IMR-90 (cell line): Measurements from ENCODE around the gene CDKL5. TPM values are rescaled to one million over a fixed set of nuclear protein-coding genes. Genes with fewer than 3 reads are reported as not detected.

ENCODE experiments used
- ATAC-seq: fragments of 200-7000 bp; cut with Tn5 transposase; 2 replicates; pipeline ENCODE4 v1.9.1; 2020; ENCODE audit warnings: low read depth, mild to moderate bottlenecking, moderate library complexity
- BruUV-seq: library from RNA; stranded (reverse); fragments of 400-500 nt; replicated peaks from 2 replicates; lab custom pipeline; 2021; lab: Mats Ljungman, UMichigan
- CTCF ChIA-PET: fragments of 300-600 bp; formaldehyde crosslinking; extraction: SDS; loops from one replicate; lab custom pipeline; 2021; ENCODE audit warnings: antibody characterized with exemption; lab: Yijun Ruan, JAX
- POLR2A ChIA-PET: fragments of 300-600 bp; sonication (Branson Sonifier 250); formaldehyde crosslinking; loops from one replicate; lab custom pipeline; 2022; ENCODE audit warnings: antibody characterized with exemption; ENCODE audit not compliant: unreplicated experiment; lab: Charles Lee
- DNase-seq: peaks from one replicate; pipeline ENCODE4 v3.0.0; 2013
- H2AFZ ChIP-seq: replicated peaks from 2 replicates; pipeline ENCODE3; 2013; ENCODE audit warnings: low read length, mild to moderate bottlenecking; ENCODE audit not compliant: poor library complexity
- H2AK5ac ChIP-seq: 2 replicates; pipeline ENCODE4 v1.6.1; 2013; ENCODE audit warnings: low read depth, low read length, inconsistent platforms
- H2AK9ac ChIP-seq: replicated peaks from 2 replicates; pipeline ENCODE3; 2013; ENCODE audit warnings: mild to moderate bottlenecking, low read depth, low read length, moderate library complexity; ENCODE audit not compliant: poor library complexity
- H2BK120ac ChIP-seq: 2 replicates; pipeline ENCODE4 v1.6.1; 2013; ENCODE audit warnings: low read depth, low read length, inconsistent platforms
- H2BK15ac ChIP-seq: 3 replicates; pipeline ENCODE4 v1.6.1; 2013; ENCODE audit warnings: low read depth, low read length, inconsistent platforms
- H2BK20ac ChIP-seq: 2 replicates; pipeline ENCODE4 v1.6.1; 2013; ENCODE audit warnings: low read depth, mild to moderate bottlenecking, inconsistent platforms, low read length, moderate library complexity
- H2BK5ac ChIP-seq: 2 replicates; pipeline ENCODE4 v1.6.1; 2013; ENCODE audit warnings: mild to moderate bottlenecking, low read depth, low read length, inconsistent platforms; ENCODE audit not compliant: poor library complexity, severe bottlenecking
- H3K14ac ChIP-seq: replicated peaks from 2 replicates; pipeline ENCODE4 v1.6.1; 2013; ENCODE audit warnings: low read depth, low read length, inconsistent platforms
- H3K18ac ChIP-seq: 2 replicates; pipeline ENCODE4 v1.6.1; 2013; ENCODE audit warnings: low read depth, low read length, control low read depth
- H3K23ac ChIP-seq: 2 replicates; pipeline ENCODE4 v1.6.1; 2013; ENCODE audit warnings: low read depth, low read length, inconsistent platforms
- H3K27ac ChIP-seq: 2 replicates; pipeline ENCODE4 v1.5.1; 2013; ENCODE audit warnings: mild to moderate bottlenecking, control low read depth, low read length; ENCODE audit not compliant: insufficient read depth
- H3K27me3 ChIP-seq: 2 replicates; pipeline ENCODE4 v1.6.1; 2013; ENCODE audit warnings: low read length; ENCODE audit not compliant: control insufficient read depth, insufficient read depth
- H3K36me3 ChIP-seq: 2 replicates; pipeline ENCODE4 v1.6.1; 2013; ENCODE audit warnings: low read length, mixed read lengths; ENCODE audit not compliant: control insufficient read depth, insufficient read depth
- H3K4ac ChIP-seq: 2 replicates; pipeline ENCODE4 v1.6.1; 2013; ENCODE audit warnings: low read depth, low read length, inconsistent platforms
- H3K4me1 ChIP-seq: 2 replicates; pipeline ENCODE4 v1.6.1; 2013; ENCODE audit warnings: low read length, mixed read lengths; ENCODE audit not compliant: control insufficient read depth, insufficient read depth
- H3K4me2 ChIP-seq: 2 replicates; pipeline ENCODE4 v1.6.1; 2013; ENCODE audit warnings: low read depth, mild to moderate bottlenecking, control low read depth, low read length, moderate library complexity
- H3K4me3 ChIP-seq: 2 replicates; pipeline ENCODE4 v1.5.1; 2013; ENCODE audit warnings: low read depth, mild to moderate bottlenecking, control low read depth, low read length, moderate library complexity; ENCODE audit not compliant: insufficient read depth
- H3K56ac ChIP-seq: 2 replicates; pipeline ENCODE4 v1.6.1; 2013; ENCODE audit warnings: low read length, inconsistent platforms; ENCODE audit not compliant: insufficient read depth; ENCODE audit errors: extremely low read depth
- H3K79me1 ChIP-seq, 2 experiments: 2 replicates each; pipeline ENCODE4 v1.6.1; 2013; ENCODE audit warnings: low read length in 2 of 2, inconsistent platforms in 1 of 2, low read depth in 1 of 2
- H3K9ac ChIP-seq: 2 replicates; pipeline ENCODE4 v1.6.1; 2013; ENCODE audit warnings: low read depth, low read length, control low read depth
- H3K9me1 ChIP-seq: 2 replicates; pipeline ENCODE4 v1.6.1; 2013; ENCODE audit warnings: low read length, inconsistent platforms; ENCODE audit not compliant: insufficient read depth
- H3K9me3 ChIP-seq: 2 replicates; pipeline ENCODE4 v1.6.1; 2013; ENCODE audit warnings: low read length; ENCODE audit not compliant: control insufficient read depth, insufficient read depth
- H4K20me1 ChIP-seq: 2 replicates; pipeline ENCODE4 v1.6.1; 2013; ENCODE audit warnings: low read length, inconsistent platforms; ENCODE audit not compliant: insufficient read depth
- H4K5ac ChIP-seq: 2 replicates; pipeline ENCODE4 v1.6.1; 2013; ENCODE audit warnings: mild to moderate bottlenecking, low read depth, low read length, control low read depth
- H4K8ac ChIP-seq, 2 experiments: 2 replicates each; pipeline ENCODE4 v1.6.1; 2013; ENCODE audit warnings: low read depth in 2 of 2, low read length in 2 of 2, control low read depth in 1 of 2, inconsistent platforms in 1 of 2
- H4K91ac ChIP-seq: 2 replicates; pipeline ENCODE4 v1.6.1; 2013; ENCODE audit warnings: low read depth, low read length, inconsistent platforms; ENCODE audit not compliant: insufficient read depth
- CEBPB ChIP-seq: IDR thresholded peaks from 2 replicates; pipeline ENCODE4 v1.6.1; 2012; ENCODE audit warnings: low read depth, low read length, improper control_type of control experiment
- FOS ChIP-seq: fragments of 150-350 bp; IDR thresholded peaks from 2 replicates; pipeline ENCODE4 v1.6.1; 2016; ENCODE audit warnings: low read depth, low read length
- MAFK ChIP-seq: IDR thresholded peaks from 2 replicates; pipeline ENCODE4 v1.6.1; 2012; ENCODE audit warnings: low read depth, low read length, improper control_type of control experiment
- MAZ ChIP-seq: IDR thresholded peaks from 2 replicates; pipeline ENCODE4 v1.6.1; 2012; ENCODE audit warnings: low read depth, mild to moderate bottlenecking, low read length, improper control_type of control experiment, moderate library complexity, borderline replicate concordance
- POLR2A ChIP-seq: IDR thresholded peaks from 2 replicates; pipeline ENCODE4 v1.6.1; 2012; ENCODE audit warnings: mild to moderate bottlenecking, low read depth, low read length
- RAD21 ChIP-seq: IDR thresholded peaks from 2 replicates; pipeline ENCODE4 v1.6.1; 2012; ENCODE audit warnings: low read length, improper control_type of control experiment
- WGBS, 2 experiments: methylation state at CpG; one replicate each; pipeline versions ENCODE4 v1.1.5 to v1.1.7; 2013; ENCODE audit warnings: missing lambda C conversion rate in 2 of 2; ENCODE audit not compliant: insufficient read length in 1 of 2; ENCODE audit errors: extremely low coverage in 2 of 2; 5-methylcytosine and 5-hydroxymethylcytosine counted together
- dilution Hi-C: fragments of 300-500 bp; cut with HindIII; formaldehyde crosslinking; loops from one replicate; pipeline ENCODE4 v1.14.3; 2018; ENCODE audit warnings: low sequenced_read_pairs; ENCODE audit not compliant: unreplicated experiment
- in situ Hi-C: fragments of 300-500 bp; cut with MboI; formaldehyde crosslinking; loops from 3 replicates; pipeline ENCODE4 v1.14.3; 2019; ENCODE audit warnings: low sequenced_read_pairs, inconsistent platforms, mixed read lengths
- intact Hi-C: fragments of 100-400 bp; cut with micrococcal nuclease; formaldehyde crosslinking; loops from 2 replicates; pipeline ENCODE4 v1.10.0; 2022
- polyA plus RNA-seq, 3 experiments: library from polyadenylated mRNA; depleted of rRNA; stranded (reverse); fragments of >200 nt; gene quantifications; 2 replicates each; pipeline ENCODE4 v1.2.3, GENCODE V29; 2012; ENCODE audit warnings: low replicate concordance in 1 of 3
- total RNA-seq: library from RNA; depleted of rRNA; stranded (reverse); fragments of >200 nt; gene quantifications from 2 replicates; pipeline ENCODE4 v1.2.3, GENCODE V29; 2012
- TF ChIP-seq, protein P1 (sequence below): fragments of 150-350 bp; IDR thresholded peaks from 2 replicates; pipeline ENCODE4 v1.6.1; 2017; ENCODE audit warnings: mild to moderate bottlenecking, antibody characterized with exemption, low read length, low read depth

The CDKL5 gene
- total and polyA plus RNA-seq, 2 of the 4 experiments (the other 2 are of a cell fraction), result 3.5 to 9.7 TPM

DNA sequence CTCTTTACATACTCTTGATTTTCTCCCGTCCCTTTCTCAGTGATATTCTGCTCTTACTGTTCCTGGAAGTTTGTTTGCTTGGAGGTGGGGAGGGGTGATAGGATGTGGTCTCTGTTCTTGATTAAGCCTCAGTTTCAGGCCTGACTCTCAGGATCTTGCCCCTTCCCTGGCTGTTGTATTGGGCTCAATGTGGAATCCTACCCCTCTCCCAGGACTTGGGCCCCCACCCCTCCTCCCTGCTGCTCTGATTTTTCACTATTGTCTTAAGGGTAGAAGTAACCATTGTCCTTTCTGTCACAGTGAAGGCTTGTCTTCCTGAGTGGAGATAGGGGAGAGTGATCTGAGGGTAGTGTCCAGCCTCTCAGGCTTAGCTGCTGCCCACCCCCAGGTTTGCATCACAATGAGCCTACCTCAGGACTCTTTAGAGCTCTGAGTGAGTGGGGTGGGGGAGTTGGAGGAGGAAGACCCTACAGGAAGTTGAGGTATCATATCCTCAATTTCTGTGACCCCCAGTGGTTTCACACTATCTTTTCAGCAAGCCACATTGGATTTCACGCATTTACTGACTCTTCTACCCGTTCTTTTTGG is 16.5 kb downstream of the CDKL5 start:
- POLR2A ChIA-PET, result no interaction called here

More for the DNA sequence above, 16.5 kb downstream of the CDKL5 start:
- Histone ChIP-seq H3K36me3 (no peaks in the 10 kb centered on the region), H2AK5ac (no peak overlapping the region), H3K79me1 (peaks cover 3 to 13% of the 10 kb centered on the region in 2 experiments; a peak in 2 of 4 replicates), H4K8ac (no peak overlapping the region), H3K9me1 (no peaks in the 10 kb centered on the region), H2AFZ (no peak overlapping the region), H3K9me3 (no peaks in the 10 kb centered on the region), H4K91ac (no peak overlapping the region), H3K27me3 (no peaks in the 10 kb centered on the region), H4K5ac (no peak overlapping the region), H3K56ac (no peak overlapping the region), H4K20me1 (peaks cover 3% of the 10 kb centered on the region; the same call in 1 of the 2 replicates), H2BK5ac (no peak overlapping the region), H2AK9ac (no peak overlapping the region), H2BK20ac (no peak overlapping the region), H3K4me1 (no peaks in the 10 kb centered on the region), H2BK120ac (no peak overlapping the region), H3K18ac (no peak overlapping the region), H3K4ac (no peak overlapping the region), H3K14ac (no peak overlapping the region), H2BK15ac (no peak overlapping the region), H3K27ac (no peak overlapping the region), H3K23ac (no peak overlapping the region), H3K9ac (no peak overlapping the region), H3K4me3 (no peak overlapping the region), H3K4me2 (no peak overlapping the region)
- in situ Hi-C loops (no loop called here), dilution Hi-C loops (no loop called here), intact Hi-C loops (no loop called here)
- CTCF ChIA-PET, result no interaction called here
- no peak for TF ChIP-seq MAFK
- TF ChIP-seq POLR2A, result no peak
- no peak for TF ChIP-seq FOS
- TF ChIP-seq, protein P1, sequence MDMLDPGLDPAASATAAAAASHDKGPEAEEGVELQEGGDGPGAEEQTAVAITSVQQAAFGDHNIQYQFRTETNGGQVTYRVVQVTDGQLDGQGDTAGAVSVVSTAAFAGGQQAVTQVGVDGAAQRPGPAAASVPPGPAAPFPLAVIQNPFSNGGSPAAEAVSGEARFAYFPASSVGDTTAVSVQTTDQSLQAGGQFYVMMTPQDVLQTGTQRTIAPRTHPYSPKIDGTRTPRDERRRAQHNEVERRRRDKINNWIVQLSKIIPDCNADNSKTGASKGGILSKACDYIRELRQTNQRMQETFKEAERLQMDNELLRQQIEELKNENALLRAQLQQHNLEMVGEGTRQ, result no peak
- no peak for TF ChIP-seq CEBPB
- TF ChIP-seq RAD21, result no peak
- no peak for TF ChIP-seq MAZ
- DNase-seq, result no peak
- BruUV-seq, result no TSS peak
- no peak for ATAC-seq
- no CpG with 5 or more reads among the region's 3 CpGs for WGBS, 2 experiments
